ENCODE measurements around the gene LMF1.

DNA sequence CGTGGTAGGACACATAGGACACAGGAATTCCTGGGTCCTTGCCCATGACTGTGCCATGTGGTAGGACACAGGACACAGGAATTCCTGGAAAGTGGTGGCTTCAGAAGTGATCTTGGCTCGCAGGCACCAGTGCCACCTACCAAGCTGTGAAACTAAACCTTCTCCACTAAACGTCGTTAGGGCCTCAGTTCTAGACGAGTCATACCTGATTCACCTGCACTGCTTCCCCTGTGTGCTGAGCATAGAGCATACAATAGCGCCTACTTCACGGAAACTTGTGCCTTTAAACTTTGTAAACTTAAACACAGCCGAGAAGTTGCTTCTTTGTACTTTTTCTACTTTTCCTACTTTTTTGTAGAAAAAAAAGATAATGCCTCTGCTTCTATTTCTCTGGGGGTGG is 15.6 kb upstream of the LMF1 start:
- TF ChIP-seq, protein P1, sequence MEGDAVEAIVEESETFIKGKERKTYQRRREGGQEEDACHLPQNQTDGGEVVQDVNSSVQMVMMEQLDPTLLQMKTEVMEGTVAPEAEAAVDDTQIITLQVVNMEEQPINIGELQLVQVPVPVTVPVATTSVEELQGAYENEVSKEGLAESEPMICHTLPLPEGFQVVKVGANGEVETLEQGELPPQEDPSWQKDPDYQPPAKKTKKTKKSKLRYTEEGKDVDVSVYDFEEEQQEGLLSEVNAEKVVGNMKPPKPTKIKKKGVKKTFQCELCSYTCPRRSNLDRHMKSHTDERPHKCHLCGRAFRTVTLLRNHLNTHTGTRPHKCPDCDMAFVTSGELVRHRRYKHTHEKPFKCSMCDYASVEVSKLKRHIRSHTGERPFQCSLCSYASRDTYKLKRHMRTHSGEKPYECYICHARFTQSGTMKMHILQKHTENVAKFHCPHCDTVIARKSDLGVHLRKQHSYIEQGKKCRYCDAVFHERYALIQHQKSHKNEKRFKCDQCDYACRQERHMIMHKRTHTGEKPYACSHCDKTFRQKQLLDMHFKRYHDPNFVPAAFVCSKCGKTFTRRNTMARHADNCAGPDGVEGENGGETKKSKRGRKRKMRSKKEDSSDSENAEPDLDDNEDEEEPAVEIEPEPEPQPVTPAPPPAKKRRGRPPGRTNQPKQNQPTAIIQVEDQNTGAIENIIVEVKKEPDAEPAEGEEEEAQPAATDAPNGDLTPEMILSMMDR (IDR thresholded peaks at IDR 0.05), result no peak
- TF ChIP-seq POLR2A (IDR thresholded peaks at IDR 0.05), result no peak
